ENCODE measurements around the gene NF1. TPM values are rescaled to one million over a fixed set of nuclear protein-coding genes. Genes with fewer than 3 reads are reported as not detected.

The NF1 gene
- total RNA-seq, 2 experiments from 2014 or later = 18.1 to 21.7 TPM

GRCh38 chr17:31413874-31414549, 319.2 kb downstream of the NF1 start:
- Mint-ChIP-seq H3K27me3 (no peaks in the 10 kb centered on the region), H3K4me1 (no peaks in the 10 kb centered on the region), H3K36me3 (ENCODE audit: low read depth) (no peaks in the 10 kb centered on the region), H3K27ac (no peak overlapping the region), H3K4me3 (no peak overlapping the region), H3K9me3 (no peaks in the 10 kb centered on the region)
- no peak for DNase-seq
- POLR2A ChIA-PET = no interaction called here
- CTCF ChIA-PET = interaction anchor here (0.6 to 0.7 kb wide), 2 partner anchors 14 to 48 kb away, joined by 3 read pairs; no protein-coding TSS in a partner anchor

DNA sequence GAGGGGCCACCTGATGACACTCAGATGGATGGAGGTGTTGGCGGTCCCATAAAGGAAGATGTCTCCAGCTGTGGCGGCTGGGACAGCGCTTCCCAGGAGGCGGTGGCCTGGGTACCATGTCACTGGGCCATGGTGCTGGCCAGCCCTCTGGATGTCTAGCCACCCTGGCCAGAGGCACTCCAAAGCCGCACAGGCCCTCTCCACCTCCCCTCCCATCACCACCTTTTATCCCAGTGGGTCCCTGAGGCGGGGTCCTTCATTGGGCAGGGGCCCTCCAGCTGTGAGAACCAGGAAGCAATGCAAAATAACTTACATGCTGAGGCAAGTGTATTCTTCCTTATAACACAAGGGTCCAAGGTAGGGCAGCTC, 319.8 kb downstream of the NF1 start:
- DNase-seq = no peak
- POLR2A ChIA-PET = no interaction called here
- Mint-ChIP-seq H3K4me1 (no peaks in the 10 kb centered on the region), H3K4me3 (no peak overlapping the region), H3K9me3 (no peaks in the 10 kb centered on the region), H3K36me3 (ENCODE audit: low read depth) (no peaks in the 10 kb centered on the region), H3K27me3 (no peaks in the 10 kb centered on the region), H3K27ac (no peak overlapping the region)
- CTCF ChIA-PET = interaction anchor here (0.7 kb wide), 1 partner anchor 13 kb away, joined by 3 read pairs; no protein-coding TSS in a partner anchor

GRCh38 chr17:31415004-31415454, 320.3 kb downstream of the NF1 start:
- Mint-ChIP-seq H3K27ac (no peak overlapping the region), H3K4me3 (no peak overlapping the region), H3K9me3 (no peaks in the 10 kb centered on the region), H3K36me3 (ENCODE audit: low read depth) (no peaks in the 10 kb centered on the region), H3K27me3 (no peaks in the 10 kb centered on the region), H3K4me1 (no peaks in the 10 kb centered on the region)
- DNase-seq = no peak
- ChIA-PET CTCF (interaction anchor here (0.7 kb wide), 1 partner anchor 13 kb away, joined by 3 read pairs; no protein-coding TSS in a partner anchor), POLR2A (no interaction called here)

DNA sequence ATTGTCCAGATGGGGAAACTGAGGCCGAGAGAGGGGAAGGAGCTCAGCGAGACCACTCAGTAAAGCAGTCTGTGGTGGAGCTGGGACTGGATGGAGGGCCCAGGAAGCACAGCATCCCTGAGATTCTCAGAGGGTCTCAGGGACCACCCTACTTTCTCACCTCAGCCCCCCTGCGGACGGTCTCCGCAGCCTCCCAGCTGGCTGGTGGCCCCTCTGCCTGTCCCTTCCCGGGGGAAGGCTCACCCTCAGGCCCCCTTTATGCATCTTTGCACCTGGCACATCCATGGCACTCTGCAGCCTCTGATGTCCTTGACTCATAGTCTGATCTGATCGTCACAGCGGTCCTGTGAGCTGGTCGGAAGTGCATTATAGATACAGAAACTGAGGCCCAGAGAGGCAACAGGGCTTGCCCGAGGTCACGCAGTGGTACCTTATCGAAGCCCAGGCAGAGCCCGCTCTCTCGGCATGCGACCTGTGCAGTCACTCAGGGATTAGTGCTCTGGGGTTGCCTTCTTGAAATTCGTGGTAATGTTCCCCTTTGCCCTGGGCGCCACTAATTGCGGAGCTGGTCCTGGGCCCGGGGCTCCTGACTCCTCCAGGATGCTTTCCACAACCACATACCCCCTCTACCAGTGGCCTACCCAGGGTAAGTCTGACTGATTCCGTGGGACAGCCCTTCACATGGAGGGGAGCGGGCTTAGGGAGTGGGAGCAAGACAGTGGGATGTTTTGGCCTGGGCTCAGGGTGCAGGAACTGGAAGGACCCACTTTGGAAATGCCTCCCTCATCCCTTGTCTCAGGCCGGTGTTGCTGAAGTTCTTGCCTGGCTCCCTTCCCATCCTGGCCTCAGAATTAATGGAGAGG, 321.1 kb downstream of the NF1 start:
- Mint-ChIP-seq H3K4me1 (no peaks in the 10 kb centered on the region), H3K36me3 (ENCODE audit: low read depth) (no peaks in the 10 kb centered on the region), H3K27ac (no peak overlapping the region), H3K27me3 (no peaks in the 10 kb centered on the region), H3K9me3 (no peaks in the 10 kb centered on the region), H3K4me3 (no peak overlapping the region)
- POLR2A ChIA-PET = no interaction called here
- DNase-seq = no peak
- CTCF ChIA-PET = no interaction called here

DNA sequence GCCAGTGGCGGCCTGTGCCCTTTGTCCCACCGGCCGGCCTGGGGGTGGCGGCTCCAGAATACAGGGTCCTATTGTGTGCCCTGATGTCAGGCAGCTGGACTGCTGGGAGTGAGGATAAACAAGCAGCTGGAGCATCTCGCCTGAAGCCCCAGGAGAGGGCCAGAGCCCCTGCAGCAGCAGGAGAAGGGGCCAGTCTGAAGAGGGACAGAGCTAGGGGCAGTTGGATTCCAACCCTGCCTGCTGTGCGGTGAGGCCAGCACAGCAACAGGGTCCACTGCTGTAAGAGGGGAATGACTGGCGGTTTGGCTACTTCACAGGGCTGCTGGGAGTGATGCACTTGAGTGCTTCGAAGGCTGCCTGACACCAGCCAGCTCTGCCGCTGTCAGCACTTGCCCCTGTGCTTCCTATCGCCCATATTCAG, 321.7 kb downstream of the NF1 start:
- H3K36me3 Mint-ChIP-seq (ENCODE audit: low read depth) = no peaks in the 10 kb centered on the region
- no peaks in the 10 kb centered on the region for H3K4me1 Mint-ChIP-seq
- no peaks in the 10 kb centered on the region for H3K27me3 Mint-ChIP-seq
- no peaks in the 10 kb centered on the region for H3K9me3 Mint-ChIP-seq
- no peak overlapping the region for H3K27ac Mint-ChIP-seq
- ChIA-PET CTCF (no interaction called here), POLR2A (no interaction called here)
- DNase-seq = no peak
- no peak overlapping the region for H3K4me3 Mint-ChIP-seq

DNA sequence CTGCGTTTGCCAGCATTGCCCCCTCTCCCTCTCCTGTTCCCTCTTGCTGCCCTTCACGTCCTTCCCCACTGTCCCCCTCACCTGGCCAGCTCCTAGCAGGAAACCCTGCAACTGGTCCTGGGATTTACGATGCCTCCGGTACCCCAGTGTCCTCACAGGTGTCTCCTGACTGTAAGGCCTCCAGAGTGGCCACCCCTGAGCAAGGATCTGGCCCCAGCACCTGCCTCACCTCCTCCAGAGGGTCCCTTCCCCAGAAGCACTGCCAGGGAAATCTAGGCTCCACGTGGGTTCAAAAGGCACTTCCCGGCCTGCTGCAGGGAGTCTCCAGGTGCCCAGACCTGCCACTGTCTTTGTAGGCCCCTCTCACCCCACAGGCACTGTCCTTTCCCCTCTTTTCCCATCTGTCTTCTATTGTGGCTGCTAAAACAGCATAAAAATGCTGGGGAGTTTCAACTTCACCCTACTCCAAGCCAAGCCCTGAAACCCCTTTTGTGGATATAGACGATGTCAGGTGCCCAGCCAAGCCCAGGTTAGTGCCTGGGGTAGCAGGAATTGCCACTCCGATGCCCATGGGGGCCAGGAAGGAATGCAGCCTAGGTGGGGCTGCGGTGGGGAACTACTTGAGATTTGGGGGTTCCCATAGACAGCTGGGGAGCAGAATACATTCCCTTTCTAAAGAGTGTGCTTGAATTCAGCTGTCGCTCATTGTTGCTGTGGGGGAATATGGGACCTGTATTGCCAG, 322.4 kb downstream of the NF1 start:
- Mint-ChIP-seq H3K4me3 (no peak overlapping the region), H3K9me3 (no peaks in the 10 kb centered on the region), H3K27ac (no peak overlapping the region), H3K36me3 (ENCODE audit: low read depth) (no peaks in the 10 kb centered on the region), H3K4me1 (no peaks in the 10 kb centered on the region), H3K27me3 (peaks cover 1% of the 10 kb centered on the region)
- DNase-seq = no peak
- POLR2A ChIA-PET = no interaction called here
- CTCF ChIA-PET = no interaction called here

- Mint-ChIP-seq H3K4me3 (no peak overlapping the region), H3K4me1 (no peaks in the 10 kb centered on the region), H3K36me3 (ENCODE audit: low read depth) (no peaks in the 10 kb centered on the region), H3K27me3 (peaks cover 3% of the 10 kb centered on the region), H3K27ac (no peak overlapping the region), H3K9me3 (no peaks in the 10 kb centered on the region)
- no peak for DNase-seq
- POLR2A ChIA-PET = no interaction called here
- CTCF ChIA-PET = no interaction called here
Measured at GRCh38 chr17:31418773-31419350, 324.1 kb downstream of the NF1 start.

DNA sequence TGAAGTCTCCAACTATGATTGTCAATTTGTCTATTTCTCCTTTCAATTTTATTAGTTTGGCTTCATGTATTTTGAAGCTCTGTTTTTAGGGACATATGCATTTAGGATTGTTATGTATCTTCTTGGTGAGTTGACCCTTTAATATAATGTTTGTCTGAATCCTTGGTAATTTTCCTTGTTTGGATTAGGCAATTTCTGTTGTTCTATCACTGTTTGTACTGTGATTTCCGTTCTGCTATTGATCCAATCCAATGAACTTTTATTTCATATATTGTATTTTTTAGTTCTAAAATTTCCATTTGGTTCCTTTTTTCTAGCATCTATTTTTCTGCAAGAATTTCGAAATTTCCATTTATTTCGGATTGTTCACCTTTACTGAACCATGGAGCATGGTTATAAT, 327.7 kb downstream of the NF1 start:
- Mint-ChIP-seq H3K4me3 (no peak overlapping the region), H3K9me3 (peaks cover 2% of the 10 kb centered on the region), H3K4me1 (no peaks in the 10 kb centered on the region), H3K27ac (no peak overlapping the region), H3K36me3 (ENCODE audit: low read depth) (no peaks in the 10 kb centered on the region), H3K27me3 (peaks cover 3% of the 10 kb centered on the region)
- DNase-seq = no peak
- ChIA-PET POLR2A (no interaction called here), CTCF (interaction anchor here (1.0 kb wide), 1 partner anchor 103 kb away, joined by 3 read pairs; no protein-coding TSS in a partner anchor)

DNA sequence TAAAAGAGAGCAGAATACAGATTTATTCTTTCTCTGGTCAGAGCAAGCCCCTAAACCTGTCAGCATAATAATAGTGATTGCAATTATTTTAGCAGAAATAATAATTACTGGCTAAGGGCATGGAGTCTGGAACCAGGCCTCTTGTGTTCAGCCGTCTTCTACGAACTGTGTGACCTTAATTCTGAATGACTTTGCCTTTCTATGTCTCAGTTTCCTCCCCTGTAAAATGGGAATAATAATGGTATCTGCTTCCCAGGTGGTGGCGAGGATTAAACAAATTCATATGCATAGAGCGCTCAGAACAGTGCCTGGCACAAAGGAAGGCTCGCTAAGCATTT, 330.1 kb downstream of the NF1 start:
- DNase-seq = no peak
- peaks cover 5% of the 10 kb centered on the region for H3K27me3 Mint-ChIP-seq
- H3K36me3 Mint-ChIP-seq (ENCODE audit: low read depth) = no peaks in the 10 kb centered on the region
- H3K9me3 Mint-ChIP-seq = peaks cover 2% of the 10 kb centered on the region
- CTCF ChIA-PET = no interaction called here
- POLR2A ChIA-PET = no interaction called here
- H3K4me1 Mint-ChIP-seq = no peaks in the 10 kb centered on the region
- no peak overlapping the region for H3K4me3 Mint-ChIP-seq
- no peak overlapping the region for H3K27ac Mint-ChIP-seq

DNA sequence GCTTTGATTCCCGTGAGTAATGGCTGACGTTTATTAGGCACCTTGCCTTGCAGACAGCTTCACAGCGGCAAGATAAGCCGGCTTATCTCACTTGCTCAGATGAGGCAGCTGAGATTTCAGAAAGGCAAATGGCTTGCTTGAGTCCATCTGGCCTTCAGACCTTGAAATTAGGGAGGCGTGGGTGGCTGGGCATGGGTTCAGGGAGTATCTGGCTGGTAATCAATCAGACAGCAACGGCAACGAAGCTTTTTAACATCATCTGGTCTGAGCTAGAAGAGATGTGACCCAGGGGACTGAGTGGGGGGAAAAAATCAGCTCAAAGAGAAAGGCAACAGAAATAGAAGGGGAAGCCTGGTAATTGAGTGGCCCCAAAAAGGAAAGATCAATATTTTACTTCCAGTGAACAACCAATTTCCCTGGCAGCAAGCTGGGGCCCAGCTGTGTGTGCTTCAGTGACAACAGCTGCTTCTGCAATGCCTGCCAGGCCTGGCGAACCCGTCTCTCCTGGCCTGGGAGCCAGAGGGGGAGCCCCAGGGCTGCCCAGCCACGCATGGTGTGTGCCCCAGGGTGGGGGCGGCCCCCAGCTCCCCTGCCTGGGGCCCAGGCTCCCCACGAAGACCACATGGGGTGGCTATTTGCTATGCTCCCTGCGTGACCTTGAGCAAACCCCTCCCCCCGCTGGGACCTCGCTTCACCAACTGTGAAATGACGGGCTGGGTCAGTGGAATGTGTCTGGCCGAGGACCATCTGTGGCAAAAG, 330.7 kb downstream of the NF1 start:
- H3K27me3 Mint-ChIP-seq = peaks cover 8% of the 10 kb centered on the region
- ChIA-PET CTCF (no interaction called here), POLR2A (no interaction called here)
- H3K4me1 Mint-ChIP-seq = no peaks in the 10 kb centered on the region
- DNase-seq = no peak
- no peaks in the 10 kb centered on the region for H3K36me3 Mint-ChIP-seq (ENCODE audit: low read depth)
- no peak overlapping the region for H3K4me3 Mint-ChIP-seq
- peaks cover 2% of the 10 kb centered on the region for H3K9me3 Mint-ChIP-seq
- H3K27ac Mint-ChIP-seq = no peak overlapping the region

All from activated CD4-positive, alpha-beta T cell treated with anti-CD3 and anti-CD28 coated beads, Interleukin-2, amount 10 ng/mL, durations not matched to agents 7 days and 5 days (primary cell).